ENCODE measurements around the gene GLI2. TPM values are rescaled to one million over a fixed set of nuclear protein-coding genes. Genes with fewer than 3 reads are reported as not detected.
A peak's percentile ranks its signal among the peaks of the same experiment; 100 is the strongest.

Gene GLI2
- total and polyA plus RNA-seq, 2 of the 8 experiments (the other 6 are each of a cell fraction or from before 2014, with no cell fraction given) = 18.4 to 46.9 TPM

- H4K20me1 ChIP-seq (replicated peaks in 1 of 2; ENCODE audit: control insufficient read depth in 1 of 2, insufficient read depth in 2 of 2, low read length in 2 of 2) = no peaks in the 10 kb centered on the region
- no peak overlapping the region for H2BK120ac ChIP-seq (replicated peaks; ENCODE audit: low read depth, low read length)
- H2BK5ac ChIP-seq (ENCODE audit: low read depth, low read length) = no peak overlapping the region
- H3K14ac ChIP-seq (ENCODE audit: insufficient read length) = no peak overlapping the region
- no peak overlapping the region for H3K18ac ChIP-seq (ENCODE audit: extremely low read depth, low read length)
- H4K91ac ChIP-seq (replicated peaks; ENCODE audit: insufficient read length, low read length) = no peak overlapping the region
- no peak overlapping the region for H2AK5ac ChIP-seq (ENCODE audit: low read depth, low read length)
- no peak overlapping the region for H3K23ac ChIP-seq (ENCODE audit: insufficient read length)
- no peak overlapping the region for H3K4me2 ChIP-seq (ENCODE audit: insufficient read depth in 1 of 2, low read depth in 2 of 2, low read length in 2 of 2)
- ChIA-PET CTCF (ENCODE audit: partially characterized antibody) (interaction anchor here (0.9 to 9.6 kb wide), 9 partner anchors 10 to 386 kb away, joined by 3 to 88 read pairs (median 4); no protein-coding TSS in a partner anchor), POLR2A (ENCODE audit: partially characterized antibody) (interaction anchor here (1.1 to 4.4 kb wide), 2 partner anchors 132 to 384 kb away, joined by 3 to 33 read pairs; no protein-coding TSS in a partner anchor)
- no peak overlapping the region for H3K4me3 ChIP-seq (ENCODE audit: extremely low read depth in 1 of 4, insufficient read depth in 2 of 4, low read depth in 3 of 4, low read length in 4 of 4)
- no peak overlapping the region for H2BK12ac ChIP-seq (ENCODE audit: low read depth, low read length)
- no peaks in the 10 kb centered on the region; the same call in 1 of the 2 replicates for H3K23me2 ChIP-seq (ENCODE audit: low read depth, low read length)
- WGBS, 2 experiments (ENCODE audit: extremely low coverage in 1 of 2, insufficient coverage in 1 of 2, insufficient read length in 1 of 2, insufficient replicate concordance in 2 of 2, low coverage in 1 of 2, low lambda C conversion rate in 2 of 2, missing lambda C conversion rate in 1 of 2) = 94% methylated on average over 4 of the region's 4 CpGs; no CpG with 5 or more reads in 1 of the 2 experiments
- no peak overlapping the region for H2AFZ ChIP-seq (ENCODE audit: low read length)
- H3K9ac ChIP-seq (replicated peaks in 1 of 4; ENCODE audit: extremely low read depth in 1 of 4, low read depth in 3 of 4, low read length in 3 of 4) = no peak overlapping the region; a peak in 1 of 7 replicates
- no peak overlapping the region for H2BK20ac ChIP-seq (ENCODE audit: low read length)
- no peaks in the 10 kb centered on the region for H3K36me3 ChIP-seq (ENCODE audit: control insufficient read depth in 2 of 4, insufficient read depth in 4 of 4, low read length in 3 of 4)
- DNase-seq (ENCODE audit: low read depth in 1 of 2, low spot score in 2 of 2) = no peak
- H3K27ac ChIP-seq (ENCODE audit: low read depth, low read length) = no peak overlapping the region
- no peak for FAIRE-seq
- no peak overlapping the region for H3K4ac ChIP-seq (replicated peaks; ENCODE audit: insufficient read length, low read depth, low read length)
- no peak overlapping the region; the same call in 1 of the 2 replicates for H2BK15ac ChIP-seq (ENCODE audit: low read length)
- peaks cover 4 to 7% (median 5%) of the 10 kb centered on the region in 4 experiments; a peak in 6 of 7 replicates for H3K4me1 ChIP-seq (replicated peaks in 1 of 4; ENCODE audit: control insufficient read depth in 3 of 4, insufficient read depth in 4 of 4, low read length in 3 of 4)
- no peak overlapping the region for H4K8ac ChIP-seq (ENCODE audit: extremely low read depth, insufficient read depth, low read length)
- H3K79me2 ChIP-seq (ENCODE audit: control insufficient read depth in 1 of 2, insufficient read depth in 2 of 2, low read length in 2 of 2) = 0 out of 4 replicates have a peak, but pooled peaks cover 0 to 3% of the 10 kb centered on the region in 2 experiments
- no peaks in the 10 kb centered on the region for H3K9me3 ChIP-seq (ENCODE audit: insufficient read depth in 2 of 2, low read depth in 1 of 2, low read length in 1 of 2)
- H3K79me1 ChIP-seq (ENCODE audit: low read depth, low read length) = no peaks in the 10 kb centered on the region
- H4K5ac ChIP-seq (ENCODE audit: insufficient read length, low read depth, low read length) = no peak overlapping the region
- no peak overlapping the region for H3K56ac ChIP-seq (replicated peaks; ENCODE audit: insufficient read length, low read depth, low read length)
- peaks cover 0 to 20% (median 16%) of the 10 kb centered on the region in 4 experiments; a peak in 5 of 7 replicates for H3K27me3 ChIP-seq (replicated peaks in 1 of 4; ENCODE audit: control insufficient read depth in 3 of 4, extremely low read depth in 1 of 4, insufficient read depth in 3 of 4, low read length in 3 of 4)
- TF ChIP-seq ATF2 (IDR thresholded peaks at IDR 0.05; ENCODE audit: low read length) (no peak), YY1 (IDR thresholded peaks at IDR 0.05; ENCODE audit: low read depth, low read length) (peak; percentile 70; the same call in 1 of the 2 replicates)
Observed at GRCh38 chr2:120691410-120691809, 44.3 kb upstream of the GLI2 start.

Measured in H1 (cell line).